ENCODE data around the gene USP9X. TPM values are rescaled to one million over a fixed set of nuclear protein-coding genes. Genes with fewer than 3 reads are reported as not detected.
"Not testable (repeated sequence)": the region's sequence is repeated elsewhere in the genome, so short reads cannot be mapped to it uniquely, and the experiment has no call there.

The USP9X gene
- total RNA-seq, 2 donors from 2014 or later, result 72.0 to 85.0 TPM

- ATAC-seq, result no peak
- intact Hi-C loops (cut with DNase I, micrococcal nuclease), result no loop called here
Observed at GRCh38 chrX:41245641-41246040, 160.4 kb downstream of the USP9X start.

GRCh38 chrX:41250867-41251266 lies 165.6 kb downstream of the USP9X start:
- ATAC-seq (no peak), DNase-seq (no peak)
- intact Hi-C loops (cut with DNase I, micrococcal nuclease), result loop anchor here in 1 of 2 donors (5.0 kb wide), 1 partner anchor 599 kb away; no protein-coding TSS in a partner anchor

More at GRCh38 chrX:41245641-41246040, 160.4 kb downstream of the USP9X start:
- DNase-seq, result no peak

GRCh38 chrX:41257801-41258200 lies 172.6 kb downstream of the USP9X start:
- DNase-seq (no peak), ATAC-seq (no peak)
- intact Hi-C loops (cut with DNase I, micrococcal nuclease), result no loop called here

GRCh38 chrX:41258226-41258625 lies 173.0 kb downstream of the USP9X start:
- no peak for ATAC-seq
- intact Hi-C loops (cut with DNase I, micrococcal nuclease), result no loop called here
- no peak for DNase-seq

- intact Hi-C loops (cut with DNase I, micrococcal nuclease), result no loop called here
- no peak for ATAC-seq
- no peak for DNase-seq
Observed at GRCh38 chrX:41258871-41259270, 173.6 kb downstream of the USP9X start.

- DNase-seq (no peak), ATAC-seq (no peak)
- intact Hi-C loops (cut with DNase I, micrococcal nuclease), result no loop called here
Observed at GRCh38 chrX:41259516-41259915, 174.3 kb downstream of the USP9X start.

GRCh38 chrX:41265615-41266014 lies 180.4 kb downstream of the USP9X start:
- peak in 1 of 2 donors; percentile 40 for DNase-seq

GRCh38 chrX:41273638-41274037 lies 188.4 kb downstream of the USP9X start:
- no peak for ATAC-seq
- no peak for DNase-seq
- intact Hi-C loops (cut with DNase I, micrococcal nuclease), result no loop called here

More at GRCh38 chrX:41265615-41266014, 180.4 kb downstream of the USP9X start:
- intact Hi-C loops (cut with DNase I, micrococcal nuclease), result no loop called here
- no peak for ATAC-seq

- intact Hi-C loops (cut with DNase I, micrococcal nuclease), result no loop called here
- DNase-seq (peak; percentile 62 to 70), ATAC-seq (peak; percentile 89)
Observed at GRCh38 chrX:41275661-41276609, 190.7 kb downstream of the USP9X start.

- no peak for ATAC-seq
- DNase-seq, result no peak
- intact Hi-C loops (cut with DNase I, micrococcal nuclease), result no loop called here
Observed at GRCh38 chrX:41276661-41277506, 191.6 kb downstream of the USP9X start.

GRCh38 chrX:41282307-41282706 lies 197.1 kb downstream of the USP9X start:
- ATAC-seq; intact Hi-C loops (cut with DNase I, micrococcal nuclease); DNase-seq: not testable (repeated sequence)

GRCh38 chrX:41285928-41286327 lies 200.7 kb downstream of the USP9X start:
- intact Hi-C loops (cut with DNase I, micrococcal nuclease); DNase-seq; ATAC-seq: not testable (repeated sequence)

Other genes starting within 250 kb of the USP9X start
- gene DDX3X, start 248.7 kb downstream of the USP9X start, total RNA-seq, result 100 to 1,000 TPM; 277 to 302 TPM